Osteoblast (primary cell): ENCODE data around the gene SART3. TPM values are rescaled to one million over a fixed set of nuclear protein-coding genes. Genes with fewer than 3 reads are reported as not detected.

ENCODE experiments used
- DNase-seq: peaks from one replicate; pipeline ENCODE4 v3.0.0; 2011; ENCODE audit warnings: low spot score, mixed read lengths; ENCODE audit not compliant: insufficient read length; ENCODE audit errors: missing footprints
- H2AFZ ChIP-seq: 2 replicates; pipeline ENCODE4 v1.6.0; 2011; ENCODE audit warnings: mild to moderate bottlenecking, low read length
- H3K27ac ChIP-seq: 2 replicates; pipeline ENCODE4 v1.5.1; 2011; ENCODE audit warnings: mild to moderate bottlenecking, low read depth, low read length, moderate library complexity
- H3K27me3 ChIP-seq: 2 replicates; pipeline ENCODE4 v1.6.0; 2012; ENCODE audit warnings: mild to moderate bottlenecking, control low read depth, inconsistent platforms, low read length, moderate library complexity; ENCODE audit not compliant: insufficient read depth
- H3K36me3 ChIP-seq: 2 replicates; pipeline ENCODE4 v1.5.1; 2011; ENCODE audit warnings: mild to moderate bottlenecking, low read length, control low read depth, moderate library complexity; ENCODE audit not compliant: insufficient read depth
- H3K4me1 ChIP-seq: 2 replicates; pipeline ENCODE4 v1.5.1; 2011; ENCODE audit warnings: mild to moderate bottlenecking, low read length, control low read depth, moderate library complexity; ENCODE audit not compliant: insufficient read depth
- H3K4me2 ChIP-seq: 2 replicates; pipeline ENCODE4 v1.6.0; 2011; ENCODE audit warnings: mild to moderate bottlenecking, low read length; ENCODE audit not compliant: insufficient read depth
- H3K4me3 ChIP-seq: fragments of 200-600 bp; sonication (generic); 3 replicates; pipeline ENCODE4 v1.5.1; 2012; ENCODE audit warnings: mild to moderate bottlenecking, low read length, inconsistent platforms; ENCODE audit not compliant: insufficient read depth
- H3K79me2 ChIP-seq: 2 replicates; pipeline ENCODE4 v1.6.0; 2012; ENCODE audit warnings: mild to moderate bottlenecking, low read length, control low read depth, inconsistent platforms; ENCODE audit not compliant: insufficient read depth
- H3K9me3 ChIP-seq: 2 replicates; pipeline ENCODE4 v1.5.1; 2011; ENCODE audit warnings: low read depth, low read length, control low read depth
- H4K20me1 ChIP-seq: 2 replicates; pipeline ENCODE4 v1.6.0; 2012; ENCODE audit warnings: mild to moderate bottlenecking, low read length, control low read depth; ENCODE audit not compliant: insufficient read depth
- CTCF ChIP-seq: IDR thresholded peaks from 2 replicates; pipeline ENCODE4 v1.5.1; 2011; ENCODE audit warnings: mild to moderate bottlenecking, low read depth, low read length, moderate library complexity; ENCODE audit errors: extremely low read depth
- total RNA-seq: library from RNA; depleted of rRNA; stranded (reverse); fragments of >200 nt; gene quantifications from 2 replicates; pipeline ENCODE4 v1.2.3, GENCODE V29; 2012

Gene SART3
- total RNA-seq, 1 donor, result 57.9 TPM

GRCh38 chr12:108589840-108590229 lies 28.9 kb upstream of the SART3 start:
- Histone ChIP-seq H4K20me1 (no peaks in the 10 kb centered on the region), H3K4me1 (no peaks in the 10 kb centered on the region), H3K36me3 (peaks cover 4% of the 10 kb centered on the region), H3K79me2 (no peaks in the 10 kb centered on the region), H3K9me3 (no peaks in the 10 kb centered on the region), H3K4me2 (no peak overlapping the region), H3K27me3 (no peaks in the 10 kb centered on the region), H3K27ac (no peak overlapping the region), H3K4me3 (no peak overlapping the region), H2AFZ (no peak overlapping the region)
- DNase-seq, result peak; percentile 41
- TF ChIP-seq CTCF, result no peak

- H3K36me3 ChIP-seq, result peaks cover 4% of the 10 kb centered on the region
- H3K79me2 ChIP-seq, result no peaks in the 10 kb centered on the region
- H3K9me3 ChIP-seq, result no peaks in the 10 kb centered on the region
- no peak for TF ChIP-seq CTCF
- H3K4me3 ChIP-seq, result peak overlapping the region; percentile 13
- no peak overlapping the region for H3K4me2 ChIP-seq
- H4K20me1 ChIP-seq, result no peaks in the 10 kb centered on the region
- H2AFZ ChIP-seq, result peak overlapping the region; percentile 47
- H3K27me3 ChIP-seq, result no peaks in the 10 kb centered on the region
- no peak overlapping the region for H3K27ac ChIP-seq
- DNase-seq, result peak; percentile 72
- H3K4me1 ChIP-seq, result no peaks in the 10 kb centered on the region
These were observed 28.3 kb upstream of the SART3 start for GRCh38 chr12:108589028-108589839.

DNA sequence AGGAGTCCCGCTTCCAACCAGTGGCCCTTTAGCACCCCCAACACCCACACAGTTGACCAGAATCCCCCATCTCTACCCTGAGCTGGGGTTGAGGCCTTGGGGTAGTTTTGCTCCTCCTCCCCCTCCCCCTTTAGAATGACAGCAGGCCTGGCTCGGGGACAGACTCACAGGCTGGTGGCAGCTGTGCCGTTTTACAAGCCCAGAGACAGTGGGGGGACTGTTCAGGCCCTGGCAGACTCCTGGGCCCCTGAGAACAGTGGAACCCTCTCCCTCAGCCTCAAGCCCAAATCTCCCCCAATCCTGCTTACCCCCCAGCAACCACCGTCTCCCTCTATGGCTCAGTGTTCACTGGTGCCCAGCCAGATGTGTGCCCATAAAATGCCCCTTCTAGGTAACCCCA lies 26.9 kb upstream of the SART3 start:
- DNase-seq, result peak; percentile 79
- no peaks in the 10 kb centered on the region for H3K9me3 ChIP-seq
- TF ChIP-seq CTCF, result no peak

GRCh38 chr12:108586306-108586705 lies 25.3 kb upstream of the SART3 start:
- no peaks in the 10 kb centered on the region for H3K36me3 ChIP-seq
- no peak overlapping the region for H3K27ac ChIP-seq
- H2AFZ ChIP-seq, result no peak overlapping the region
- no peak for TF ChIP-seq CTCF
- H3K4me2 ChIP-seq, result no peak overlapping the region
- H3K79me2 ChIP-seq, result no peaks in the 10 kb centered on the region
- H3K4me1 ChIP-seq, result no peaks in the 10 kb centered on the region
- H3K27me3 ChIP-seq, result no peaks in the 10 kb centered on the region
- DNase-seq, result peak; percentile 50
- H3K9me3 ChIP-seq, result no peaks in the 10 kb centered on the region
- H4K20me1 ChIP-seq, result no peaks in the 10 kb centered on the region
- H3K4me3 ChIP-seq, result no peak overlapping the region

More for the DNA sequence above, 26.9 kb upstream of the SART3 start:
- H3K4me3 ChIP-seq, result no peak overlapping the region
- H3K27ac ChIP-seq, result no peak overlapping the region
- H3K27me3 ChIP-seq, result no peaks in the 10 kb centered on the region
- no peaks in the 10 kb centered on the region for H4K20me1 ChIP-seq
- no peaks in the 10 kb centered on the region for H3K79me2 ChIP-seq
- H2AFZ ChIP-seq, result no peak overlapping the region
- no peaks in the 10 kb centered on the region for H3K36me3 ChIP-seq
- no peaks in the 10 kb centered on the region for H3K4me1 ChIP-seq
- no peak overlapping the region for H3K4me2 ChIP-seq
